IMR-90 (cell line): ENCODE data around the gene BCAT1. TPM values are rescaled to one million over a fixed set of nuclear protein-coding genes. Genes with fewer than 3 reads are reported as not detected.

Source experiments
- ATAC-seq: fragments of 200-7000 bp; cut with Tn5 transposase; 2 replicates; pipeline ENCODE4 v1.9.1; 2020; ENCODE audit warnings: low read depth, mild to moderate bottlenecking, moderate library complexity
- BruUV-seq: library from RNA; stranded (reverse); fragments of 400-500 nt; replicated peaks from 2 replicates; lab custom pipeline; 2021; lab: Mats Ljungman, UMichigan
- CTCF ChIA-PET: fragments of 300-600 bp; formaldehyde crosslinking; extraction: SDS; loops from one replicate; lab custom pipeline; 2021; ENCODE audit warnings: antibody characterized with exemption; lab: Yijun Ruan, JAX
- POLR2A ChIA-PET: fragments of 300-600 bp; sonication (Branson Sonifier 250); formaldehyde crosslinking; loops from one replicate; lab custom pipeline; 2022; ENCODE audit warnings: antibody characterized with exemption; ENCODE audit not compliant: unreplicated experiment; lab: Charles Lee
- DNase-seq: peaks from one replicate; pipeline ENCODE4 v3.0.0; 2013
- H2AFZ ChIP-seq: replicated peaks from 2 replicates; pipeline ENCODE3; 2013; ENCODE audit warnings: low read length, mild to moderate bottlenecking; ENCODE audit not compliant: poor library complexity
- H2AK5ac ChIP-seq: 2 replicates; pipeline ENCODE4 v1.6.1; 2013; ENCODE audit warnings: low read depth, low read length, inconsistent platforms
- H2AK9ac ChIP-seq: replicated peaks from 2 replicates; pipeline ENCODE3; 2013; ENCODE audit warnings: mild to moderate bottlenecking, low read depth, low read length, moderate library complexity; ENCODE audit not compliant: poor library complexity
- H2BK120ac ChIP-seq: 2 replicates; pipeline ENCODE4 v1.6.1; 2013; ENCODE audit warnings: low read depth, low read length, inconsistent platforms
- H2BK15ac ChIP-seq: 3 replicates; pipeline ENCODE4 v1.6.1; 2013; ENCODE audit warnings: low read depth, low read length, inconsistent platforms
- H2BK20ac ChIP-seq: 2 replicates; pipeline ENCODE4 v1.6.1; 2013; ENCODE audit warnings: low read depth, mild to moderate bottlenecking, inconsistent platforms, low read length, moderate library complexity
- H2BK5ac ChIP-seq: 2 replicates; pipeline ENCODE4 v1.6.1; 2013; ENCODE audit warnings: mild to moderate bottlenecking, low read depth, low read length, inconsistent platforms; ENCODE audit not compliant: poor library complexity, severe bottlenecking
- H3K14ac ChIP-seq: replicated peaks from 2 replicates; pipeline ENCODE4 v1.6.1; 2013; ENCODE audit warnings: low read depth, low read length, inconsistent platforms
- H3K18ac ChIP-seq: 2 replicates; pipeline ENCODE4 v1.6.1; 2013; ENCODE audit warnings: low read depth, low read length, control low read depth
- H3K23ac ChIP-seq: 2 replicates; pipeline ENCODE4 v1.6.1; 2013; ENCODE audit warnings: low read depth, low read length, inconsistent platforms
- H3K27ac ChIP-seq: 2 replicates; pipeline ENCODE4 v1.5.1; 2013; ENCODE audit warnings: mild to moderate bottlenecking, control low read depth, low read length; ENCODE audit not compliant: insufficient read depth
- H3K27me3 ChIP-seq: 2 replicates; pipeline ENCODE4 v1.6.1; 2013; ENCODE audit warnings: low read length; ENCODE audit not compliant: control insufficient read depth, insufficient read depth
- H3K36me3 ChIP-seq: 2 replicates; pipeline ENCODE4 v1.6.1; 2013; ENCODE audit warnings: low read length, mixed read lengths; ENCODE audit not compliant: control insufficient read depth, insufficient read depth
- H3K4ac ChIP-seq: 2 replicates; pipeline ENCODE4 v1.6.1; 2013; ENCODE audit warnings: low read depth, low read length, inconsistent platforms
- H3K4me1 ChIP-seq: 2 replicates; pipeline ENCODE4 v1.6.1; 2013; ENCODE audit warnings: low read length, mixed read lengths; ENCODE audit not compliant: control insufficient read depth, insufficient read depth
- H3K4me2 ChIP-seq: 2 replicates; pipeline ENCODE4 v1.6.1; 2013; ENCODE audit warnings: low read depth, mild to moderate bottlenecking, control low read depth, low read length, moderate library complexity
- H3K4me3 ChIP-seq: 2 replicates; pipeline ENCODE4 v1.5.1; 2013; ENCODE audit warnings: low read depth, mild to moderate bottlenecking, control low read depth, low read length, moderate library complexity; ENCODE audit not compliant: insufficient read depth
- H3K56ac ChIP-seq: 2 replicates; pipeline ENCODE4 v1.6.1; 2013; ENCODE audit warnings: low read length, inconsistent platforms; ENCODE audit not compliant: insufficient read depth; ENCODE audit errors: extremely low read depth
- H3K79me1 ChIP-seq, 2 experiments: 2 replicates each; pipeline ENCODE4 v1.6.1; 2013; ENCODE audit warnings: low read length in 2 of 2, inconsistent platforms in 1 of 2, low read depth in 1 of 2
- H3K9ac ChIP-seq: 2 replicates; pipeline ENCODE4 v1.6.1; 2013; ENCODE audit warnings: low read depth, low read length, control low read depth
- H3K9me1 ChIP-seq: 2 replicates; pipeline ENCODE4 v1.6.1; 2013; ENCODE audit warnings: low read length, inconsistent platforms; ENCODE audit not compliant: insufficient read depth
- H3K9me3 ChIP-seq: 2 replicates; pipeline ENCODE4 v1.6.1; 2013; ENCODE audit warnings: low read length; ENCODE audit not compliant: control insufficient read depth, insufficient read depth
- H4K20me1 ChIP-seq: 2 replicates; pipeline ENCODE4 v1.6.1; 2013; ENCODE audit warnings: low read length, inconsistent platforms; ENCODE audit not compliant: insufficient read depth
- H4K5ac ChIP-seq: 2 replicates; pipeline ENCODE4 v1.6.1; 2013; ENCODE audit warnings: mild to moderate bottlenecking, low read depth, low read length, control low read depth
- H4K8ac ChIP-seq, 2 experiments: 2 replicates each; pipeline ENCODE4 v1.6.1; 2013; ENCODE audit warnings: low read depth in 2 of 2, low read length in 2 of 2, control low read depth in 1 of 2, inconsistent platforms in 1 of 2
- H4K91ac ChIP-seq: 2 replicates; pipeline ENCODE4 v1.6.1; 2013; ENCODE audit warnings: low read depth, low read length, inconsistent platforms; ENCODE audit not compliant: insufficient read depth
- BHLHE40 ChIP-seq: fragments of 150-350 bp; IDR thresholded peaks from 2 replicates; pipeline ENCODE4 v1.6.1; 2016; ENCODE audit warnings: mild to moderate bottlenecking, low read depth, low read length
- CEBPB ChIP-seq: IDR thresholded peaks from 2 replicates; pipeline ENCODE4 v1.6.1; 2012; ENCODE audit warnings: low read depth, low read length, improper control_type of control experiment
- CHD1 ChIP-seq: IDR thresholded peaks from 2 replicates; pipeline ENCODE4 v1.6.1; 2012; ENCODE audit warnings: low read depth, low read length, improper control_type of control experiment
- FOS ChIP-seq: fragments of 150-350 bp; IDR thresholded peaks from 2 replicates; pipeline ENCODE4 v1.6.1; 2016; ENCODE audit warnings: low read depth, low read length
- MAFK ChIP-seq: IDR thresholded peaks from 2 replicates; pipeline ENCODE4 v1.6.1; 2012; ENCODE audit warnings: low read depth, low read length, improper control_type of control experiment
- MAZ ChIP-seq: IDR thresholded peaks from 2 replicates; pipeline ENCODE4 v1.6.1; 2012; ENCODE audit warnings: low read depth, mild to moderate bottlenecking, low read length, improper control_type of control experiment, moderate library complexity, borderline replicate concordance
- MXI1 ChIP-seq: IDR thresholded peaks from 2 replicates; pipeline ENCODE4 v1.6.1; 2012; ENCODE audit warnings: low read depth, mild to moderate bottlenecking, low read length, moderate library complexity, borderline replicate concordance
- NFE2L2 ChIP-seq: fragments of 150-350 bp; IDR thresholded peaks from 2 replicates; pipeline ENCODE4 v1.6.1; 2016; ENCODE audit warnings: low read depth, mild to moderate bottlenecking, low read length
- POLR2A ChIP-seq: IDR thresholded peaks from 2 replicates; pipeline ENCODE4 v1.6.1; 2012; ENCODE audit warnings: mild to moderate bottlenecking, low read depth, low read length
- RAD21 ChIP-seq: IDR thresholded peaks from 2 replicates; pipeline ENCODE4 v1.6.1; 2012; ENCODE audit warnings: low read length, improper control_type of control experiment
- RFX5 ChIP-seq: IDR thresholded peaks from 2 replicates; pipeline ENCODE4 v1.8.0; 2012; ENCODE audit warnings: low read depth, mild to moderate bottlenecking, low read length, moderate library complexity
- SMC3 ChIP-seq: fragments of 150-350 bp; IDR thresholded peaks from 2 replicates; pipeline ENCODE4 v1.6.1; 2016; ENCODE audit warnings: low read depth, mild to moderate bottlenecking, antibody characterized with exemption, low read length, moderate library complexity
- WGBS, 2 experiments: methylation state at CpG; one replicate each; pipeline versions ENCODE4 v1.1.5 to v1.1.7; 2013; ENCODE audit warnings: missing lambda C conversion rate in 2 of 2; ENCODE audit not compliant: insufficient read length in 1 of 2; ENCODE audit errors: extremely low coverage in 2 of 2; 5-methylcytosine and 5-hydroxymethylcytosine counted together
- dilution Hi-C: fragments of 300-500 bp; cut with HindIII; formaldehyde crosslinking; loops from one replicate; pipeline ENCODE4 v1.14.3; 2018; ENCODE audit warnings: low sequenced_read_pairs; ENCODE audit not compliant: unreplicated experiment
- in situ Hi-C: fragments of 300-500 bp; cut with MboI; formaldehyde crosslinking; loops from 3 replicates; pipeline ENCODE4 v1.14.3; 2019; ENCODE audit warnings: low sequenced_read_pairs, inconsistent platforms, mixed read lengths
- intact Hi-C: fragments of 100-400 bp; cut with micrococcal nuclease; formaldehyde crosslinking; loops from 2 replicates; pipeline ENCODE4 v1.10.0; 2022
- polyA plus RNA-seq, 3 experiments: library from polyadenylated mRNA; depleted of rRNA; stranded (reverse); fragments of >200 nt; gene quantifications; 2 replicates each; pipeline ENCODE4 v1.2.3, GENCODE V29; 2012; ENCODE audit warnings: low replicate concordance in 1 of 3
- total RNA-seq: library from RNA; depleted of rRNA; stranded (reverse); fragments of >200 nt; gene quantifications from 2 replicates; pipeline ENCODE4 v1.2.3, GENCODE V29; 2012
- TF ChIP-seq, protein P1 (sequence below): fragments of 150-350 bp; IDR thresholded peaks from 2 replicates; pipeline ENCODE4 v1.6.1; 2016; ENCODE audit warnings: low read depth, mild to moderate bottlenecking, low read length, moderate library complexity, borderline replicate concordance
- TF ChIP-seq, protein P2 (sequence below): conservative IDR thresholded peaks from 2 replicates; pipeline ENCODE4 v1.5.1; 2012; ENCODE audit warnings: mild to moderate bottlenecking, low read depth, low read length, improper control_type of control experiment

BCAT1 gene
- total and polyA plus RNA-seq, 2 of the 4 experiments (the other 2 are of a cell fraction): 30.4 to 683 TPM

DNA sequence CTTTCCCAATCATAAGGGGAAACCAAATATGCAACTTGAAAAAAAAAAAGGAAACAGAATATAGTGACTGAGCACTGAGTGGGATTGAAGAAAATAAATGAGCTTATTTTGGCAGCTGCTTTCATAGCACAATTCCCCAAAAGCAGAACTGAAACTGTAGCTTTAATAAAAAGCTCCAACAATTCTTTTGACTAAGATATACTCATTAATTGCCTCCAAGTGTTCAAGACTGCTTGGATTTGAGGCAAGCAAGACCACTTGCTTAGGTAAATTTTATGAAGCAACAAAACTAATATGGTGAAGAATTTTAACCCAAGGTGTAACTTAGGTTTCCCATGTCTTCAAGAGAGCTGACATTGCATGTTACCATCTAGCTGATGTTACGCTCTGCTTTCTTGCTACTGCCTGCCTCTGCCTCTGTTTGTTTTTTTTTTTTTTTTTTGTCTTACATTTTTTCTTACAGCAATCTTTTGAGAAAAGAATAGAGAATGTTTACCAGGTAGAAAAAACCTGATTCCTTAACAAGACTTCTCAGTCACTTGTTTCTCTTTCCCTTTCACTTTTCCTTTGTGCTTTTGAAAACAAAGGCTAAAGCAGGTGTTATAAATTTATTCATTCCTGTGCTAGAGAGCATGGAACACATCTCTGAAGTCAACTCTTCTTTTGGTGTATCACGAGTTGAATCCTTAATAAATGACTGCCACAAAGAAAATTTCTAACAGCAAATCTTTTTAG lies 134.4 kb downstream of the BCAT1 start (continued):
- no peak for TF ChIP-seq NFE2L2

DNA sequence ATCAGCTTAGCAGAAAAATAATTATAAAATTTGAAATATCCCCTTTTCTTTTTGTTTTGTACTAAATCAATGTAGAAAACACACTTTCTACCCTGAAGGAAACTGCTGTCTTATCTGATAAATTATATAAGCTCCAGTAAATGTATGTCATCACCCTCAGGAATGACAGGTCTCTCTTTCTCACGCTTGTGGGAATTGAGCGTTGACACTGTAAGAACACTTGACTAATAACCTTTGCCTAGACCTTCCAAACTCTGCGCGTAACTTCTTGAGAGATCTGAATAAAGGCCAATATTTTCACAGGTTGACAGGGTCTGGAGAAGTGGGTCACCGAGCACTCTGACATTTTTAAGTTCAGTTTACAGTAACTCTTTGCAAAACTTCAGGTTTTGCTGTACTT lies 138.5 kb downstream of the BCAT1 start:
- no peak overlapping the region for H3K4me3 ChIP-seq
- H2BK120ac ChIP-seq: no peak overlapping the region
- H2AK9ac ChIP-seq: no peak overlapping the region
- ChIA-PET POLR2A (no interaction called here), CTCF (no interaction called here)
- no peaks in the 10 kb centered on the region for H3K4me1 ChIP-seq
- WGBS, 2 experiments: no CpG with 5 or more reads among the region's 5 CpGs
- ATAC-seq: no peak
- no peak overlapping the region for H2BK5ac ChIP-seq
- no peak overlapping the region for H4K8ac ChIP-seq
- BruUV-seq: no TSS peak
- H3K79me1 ChIP-seq: no peaks in the 10 kb centered on the region
- no peak overlapping the region for H3K23ac ChIP-seq
- H2BK15ac ChIP-seq: no peak overlapping the region
- H3K56ac ChIP-seq: no peak overlapping the region
- TF ChIP-seq, protein P1, sequence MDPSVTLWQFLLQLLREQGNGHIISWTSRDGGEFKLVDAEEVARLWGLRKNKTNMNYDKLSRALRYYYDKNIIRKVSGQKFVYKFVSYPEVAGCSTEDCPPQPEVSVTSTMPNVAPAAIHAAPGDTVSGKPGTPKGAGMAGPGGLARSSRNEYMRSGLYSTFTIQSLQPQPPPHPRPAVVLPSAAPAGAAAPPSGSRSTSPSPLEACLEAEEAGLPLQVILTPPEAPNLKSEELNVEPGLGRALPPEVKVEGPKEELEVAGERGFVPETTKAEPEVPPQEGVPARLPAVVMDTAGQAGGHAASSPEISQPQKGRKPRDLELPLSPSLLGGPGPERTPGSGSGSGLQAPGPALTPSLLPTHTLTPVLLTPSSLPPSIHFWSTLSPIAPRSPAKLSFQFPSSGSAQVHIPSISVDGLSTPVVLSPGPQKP: no peak
- TF ChIP-seq CHD1 (no peak), RFX5 (no peak), NFE2L2 (no peak), BHLHE40 (no peak), SMC3 (no peak), POLR2A (no peak), FOS (no peak), MXI1 (no peak), MAZ (no peak), MAFK (no peak), CEBPB (no peak), RAD21 (no peak)
- TF ChIP-seq, protein P2, sequence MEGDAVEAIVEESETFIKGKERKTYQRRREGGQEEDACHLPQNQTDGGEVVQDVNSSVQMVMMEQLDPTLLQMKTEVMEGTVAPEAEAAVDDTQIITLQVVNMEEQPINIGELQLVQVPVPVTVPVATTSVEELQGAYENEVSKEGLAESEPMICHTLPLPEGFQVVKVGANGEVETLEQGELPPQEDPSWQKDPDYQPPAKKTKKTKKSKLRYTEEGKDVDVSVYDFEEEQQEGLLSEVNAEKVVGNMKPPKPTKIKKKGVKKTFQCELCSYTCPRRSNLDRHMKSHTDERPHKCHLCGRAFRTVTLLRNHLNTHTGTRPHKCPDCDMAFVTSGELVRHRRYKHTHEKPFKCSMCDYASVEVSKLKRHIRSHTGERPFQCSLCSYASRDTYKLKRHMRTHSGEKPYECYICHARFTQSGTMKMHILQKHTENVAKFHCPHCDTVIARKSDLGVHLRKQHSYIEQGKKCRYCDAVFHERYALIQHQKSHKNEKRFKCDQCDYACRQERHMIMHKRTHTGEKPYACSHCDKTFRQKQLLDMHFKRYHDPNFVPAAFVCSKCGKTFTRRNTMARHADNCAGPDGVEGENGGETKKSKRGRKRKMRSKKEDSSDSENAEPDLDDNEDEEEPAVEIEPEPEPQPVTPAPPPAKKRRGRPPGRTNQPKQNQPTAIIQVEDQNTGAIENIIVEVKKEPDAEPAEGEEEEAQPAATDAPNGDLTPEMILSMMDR: no peak
- no peak overlapping the region for H3K27ac ChIP-seq
- no peak overlapping the region for H3K9ac ChIP-seq
- no peak overlapping the region for H2AK5ac ChIP-seq
- no peak overlapping the region for H4K5ac ChIP-seq
- no peak for DNase-seq
- no peak overlapping the region for H3K4me2 ChIP-seq
- H4K20me1 ChIP-seq: no peaks in the 10 kb centered on the region
- H4K91ac ChIP-seq: no peak overlapping the region
- dilution Hi-C loops: no loop called here
- in situ Hi-C loops: no loop called here
- H3K14ac ChIP-seq: no peak overlapping the region
- H3K4ac ChIP-seq: no peak overlapping the region
- no peak overlapping the region for H2AFZ ChIP-seq
- H3K9me3 ChIP-seq: no peaks in the 10 kb centered on the region
- H3K9me1 ChIP-seq: no peaks in the 10 kb centered on the region
- no peak overlapping the region for H3K18ac ChIP-seq
- H3K36me3 ChIP-seq: peaks cover 4% of the 10 kb centered on the region; the same call in 1 of the 2 replicates
- intact Hi-C loops: no loop called here
- no peak overlapping the region for H2BK20ac ChIP-seq
- H3K27me3 ChIP-seq: no peaks in the 10 kb centered on the region
